GM23248 (cell line): ENCODE measurements around the gene FKRP.

Experiments
- EZH2 ChIP-seq: fragments of 200-600 bp; sonication (generic); IDR thresholded peaks from 2 replicates; pipeline ENCODE4 v1.6.1; 2018; ENCODE audit warnings: antibody characterized with exemption, mild to moderate bottlenecking; ENCODE audit not compliant: insufficient read depth, poor library complexity, severe bottlenecking
- EZH2phosphoT487 ChIP-seq: fragments of 200-600 bp; sonication (generic); IDR thresholded peaks from 2 replicates; pipeline ENCODE4 v1.6.1; 2018; ENCODE audit warnings: antibody characterized with exemption, moderate library complexity, mild to moderate bottlenecking, low read depth; ENCODE audit not compliant: insufficient read depth

DNA sequence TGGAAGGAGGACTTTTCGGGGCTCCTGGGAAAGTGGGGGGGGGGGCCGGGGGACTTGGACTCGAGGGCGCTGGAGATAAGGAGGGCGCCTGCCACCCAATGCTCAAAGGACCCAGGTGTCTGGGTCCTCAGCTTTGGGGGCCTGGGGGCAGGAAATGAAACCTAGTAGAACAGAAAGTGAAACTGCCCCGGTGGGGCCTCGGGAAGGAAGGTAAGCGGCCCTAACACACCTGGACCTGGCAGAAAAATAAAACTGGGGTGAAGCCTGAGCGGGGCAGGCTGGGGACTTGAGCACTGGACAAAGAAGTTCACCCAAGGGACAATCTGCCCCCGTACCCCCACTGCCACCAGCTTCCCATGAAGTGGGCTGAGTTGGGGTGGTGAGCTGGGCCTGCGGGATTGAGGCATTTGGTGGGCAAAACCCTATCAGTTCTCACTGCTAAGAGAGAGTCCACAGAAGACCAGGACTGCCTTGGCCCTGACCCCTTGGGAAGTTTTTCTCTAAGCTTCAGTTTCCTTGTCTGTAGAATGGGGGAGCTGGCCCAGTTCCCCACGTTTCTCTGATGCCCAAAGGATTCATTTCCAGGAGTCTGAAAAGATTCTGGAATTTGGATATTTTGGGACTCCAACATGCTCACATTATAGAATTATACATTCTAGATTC is 31.3 kb upstream of the FKRP start:
- TF ChIP-seq EZH2phosphoT487 (no peak), EZH2 (no peak)
